ENCODE measurements around the gene SCNN1G. TPM values are rescaled to one million over a fixed set of nuclear protein-coding genes. Genes with fewer than 3 reads are reported as not detected.

SCNN1G gene
- total and polyA plus RNA-seq, 2 of the 13 experiments (the other 11 are each of a cell fraction or from before 2014, with no cell fraction given) = not detected

DNA sequence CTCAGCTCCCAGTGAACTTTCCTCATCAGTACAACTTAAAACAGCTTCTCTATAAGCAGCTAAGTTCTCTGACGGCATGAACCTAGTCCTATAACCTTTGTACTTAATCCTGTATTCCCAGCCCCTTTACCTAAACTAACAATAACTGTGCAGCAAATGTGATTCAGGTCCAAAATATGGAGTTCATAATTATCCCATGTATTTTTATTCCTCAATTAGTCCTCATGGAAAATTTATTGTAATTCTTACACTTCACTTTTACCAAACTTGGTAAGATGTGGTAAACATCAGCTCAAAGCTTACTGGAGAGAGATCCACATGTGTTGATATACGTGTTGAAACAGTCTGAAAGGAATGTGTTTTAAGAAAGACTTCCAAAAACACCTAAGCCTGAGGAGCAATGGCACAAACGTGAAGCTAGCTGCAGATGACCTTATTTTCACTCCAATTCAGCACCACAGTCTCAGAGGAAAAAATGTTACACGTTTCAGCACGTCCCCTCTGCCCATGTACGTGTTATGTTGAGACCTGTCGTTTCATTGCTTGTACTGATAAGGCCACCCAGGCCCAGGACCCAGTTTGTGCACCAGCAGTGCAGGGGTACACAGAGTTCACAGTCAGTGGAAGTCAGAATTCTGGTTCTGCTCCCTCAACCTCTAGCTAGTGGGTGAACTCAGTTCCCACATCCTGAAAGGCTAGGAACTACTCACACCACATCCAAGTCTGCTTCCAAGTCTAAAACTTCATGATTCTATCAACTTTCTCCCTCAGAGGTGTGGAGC lies 40.4 kb upstream of the SCNN1G start (continued):
- TF ChIP-seq, protein P1, sequence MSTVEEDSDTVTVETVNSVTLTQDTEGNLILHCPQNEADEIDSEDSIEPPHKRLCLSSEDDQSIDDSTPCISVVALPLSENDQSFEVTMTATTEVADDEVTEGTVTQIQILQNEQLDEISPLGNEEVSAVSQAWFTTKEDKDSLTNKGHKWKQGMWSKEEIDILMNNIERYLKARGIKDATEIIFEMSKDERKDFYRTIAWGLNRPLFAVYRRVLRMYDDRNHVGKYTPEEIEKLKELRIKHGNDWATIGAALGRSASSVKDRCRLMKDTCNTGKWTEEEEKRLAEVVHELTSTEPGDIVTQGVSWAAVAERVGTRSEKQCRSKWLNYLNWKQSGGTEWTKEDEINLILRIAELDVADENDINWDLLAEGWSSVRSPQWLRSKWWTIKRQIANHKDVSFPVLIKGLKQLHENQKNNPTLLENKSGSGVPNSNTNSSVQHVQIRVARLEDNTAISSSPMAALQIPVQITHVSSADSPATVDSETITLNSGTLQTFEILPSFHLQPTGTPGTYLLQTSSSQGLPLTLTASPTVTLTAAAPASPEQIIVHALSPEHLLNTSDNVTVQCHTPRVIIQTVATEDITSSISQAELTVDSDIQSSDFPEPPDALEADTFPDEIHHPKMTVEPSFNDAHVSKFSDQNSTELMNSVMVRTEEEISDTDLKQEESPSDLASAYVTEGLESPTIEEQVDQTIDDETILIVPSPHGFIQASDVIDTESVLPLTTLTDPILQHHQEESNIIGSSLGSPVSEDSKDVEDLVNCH (CRISPR knock-in tag; IDR thresholded peaks at IDR 0.05) = no peak
- TF ChIP-seq, protein P2, sequence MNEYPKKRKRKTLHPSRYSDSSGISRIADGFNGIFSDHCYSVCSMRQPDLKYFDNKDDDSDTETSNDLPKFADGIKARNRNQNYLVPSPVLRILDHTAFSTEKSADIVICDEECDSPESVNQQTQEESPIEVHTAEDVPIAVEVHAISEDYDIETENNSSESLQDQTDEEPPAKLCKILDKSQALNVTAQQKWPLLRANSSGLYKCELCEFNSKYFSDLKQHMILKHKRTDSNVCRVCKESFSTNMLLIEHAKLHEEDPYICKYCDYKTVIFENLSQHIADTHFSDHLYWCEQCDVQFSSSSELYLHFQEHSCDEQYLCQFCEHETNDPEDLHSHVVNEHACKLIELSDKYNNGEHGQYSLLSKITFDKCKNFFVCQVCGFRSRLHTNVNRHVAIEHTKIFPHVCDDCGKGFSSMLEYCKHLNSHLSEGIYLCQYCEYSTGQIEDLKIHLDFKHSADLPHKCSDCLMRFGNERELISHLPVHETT (CRISPR knock-in tag; conservative IDR thresholded peaks at IDR 0.05) = no peak
- TF ChIP-seq, protein P3, sequence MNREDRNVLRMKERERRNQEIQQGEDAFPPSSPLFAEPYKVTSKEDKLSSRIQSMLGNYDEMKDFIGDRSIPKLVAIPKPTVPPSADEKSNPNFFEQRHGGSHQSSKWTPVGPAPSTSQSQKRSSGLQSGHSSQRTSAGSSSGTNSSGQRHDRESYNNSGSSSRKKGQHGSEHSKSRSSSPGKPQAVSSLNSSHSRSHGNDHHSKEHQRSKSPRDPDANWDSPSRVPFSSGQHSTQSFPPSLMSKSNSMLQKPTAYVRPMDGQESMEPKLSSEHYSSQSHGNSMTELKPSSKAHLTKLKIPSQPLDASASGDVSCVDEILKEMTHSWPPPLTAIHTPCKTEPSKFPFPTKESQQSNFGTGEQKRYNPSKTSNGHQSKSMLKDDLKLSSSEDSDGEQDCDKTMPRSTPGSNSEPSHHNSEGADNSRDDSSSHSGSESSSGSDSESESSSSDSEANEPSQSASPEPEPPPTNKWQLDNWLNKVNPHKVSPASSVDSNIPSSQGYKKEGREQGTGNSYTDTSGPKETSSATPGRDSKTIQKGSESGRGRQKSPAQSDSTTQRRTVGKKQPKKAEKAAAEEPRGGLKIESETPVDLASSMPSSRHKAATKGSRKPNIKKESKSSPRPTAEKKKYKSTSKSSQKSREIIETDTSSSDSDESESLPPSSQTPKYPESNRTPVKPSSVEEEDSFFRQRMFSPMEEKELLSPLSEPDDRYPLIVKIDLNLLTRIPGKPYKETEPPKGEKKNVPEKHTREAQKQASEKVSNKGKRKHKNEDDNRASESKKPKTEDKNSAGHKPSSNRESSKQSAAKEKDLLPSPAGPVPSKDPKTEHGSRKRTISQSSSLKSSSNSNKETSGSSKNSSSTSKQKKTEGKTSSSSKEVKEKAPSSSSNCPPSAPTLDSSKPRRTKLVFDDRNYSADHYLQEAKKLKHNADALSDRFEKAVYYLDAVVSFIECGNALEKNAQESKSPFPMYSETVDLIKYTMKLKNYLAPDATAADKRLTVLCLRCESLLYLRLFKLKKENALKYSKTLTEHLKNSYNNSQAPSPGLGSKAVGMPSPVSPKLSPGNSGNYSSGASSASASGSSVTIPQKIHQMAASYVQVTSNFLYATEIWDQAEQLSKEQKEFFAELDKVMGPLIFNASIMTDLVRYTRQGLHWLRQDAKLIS (CRISPR knock-in tag; IDR thresholded peaks at IDR 0.05) = no peak
- TF ChIP-seq AKAP8 (CRISPR knock-in tag; IDR thresholded peaks at IDR 0.05) (0 out of 2 replicates have a peak, but pooled peaks have one; percentile 22), PHF5A (CRISPR knock-in tag; IDR thresholded peaks at IDR 0.05; ENCODE audit: low read depth, unreplicated experiment) (no peak), ZNF674 (CRISPR knock-in tag; IDR thresholded peaks at IDR 0.05; ENCODE audit: low read depth) (no peak), SNAI1 (CRISPR knock-in tag; IDR thresholded peaks at IDR 0.05; ENCODE audit: borderline replicate concordance) (no peak), ZNF180 (CRISPR knock-in tag; IDR thresholded peaks at IDR 0.05; ENCODE audit: borderline replicate concordance, low read depth) (no peak), ZSCAN25 (CRISPR knock-in tag; IDR thresholded peaks at IDR 0.05) (no peak), SIN3B (IDR thresholded peaks at IDR 0.05; ENCODE audit: low read length) (no peak), MEF2D (CRISPR knock-in tag; IDR thresholded peaks at IDR 0.05) (no peak), ZNF350 (CRISPR knock-in tag; IDR thresholded peaks at IDR 0.05; ENCODE audit: borderline replicate concordance, low read depth) (peak; percentile 61; the same call in 1 of the 2 replicates), WIZ (CRISPR knock-in tag; IDR thresholded peaks at IDR 0.05) (no peak), HDAC2 (CRISPR knock-in tag; IDR thresholded peaks at IDR 0.05) (peak; percentile 65), ZNF460 (CRISPR knock-in tag; IDR thresholded peaks at IDR 0.05; ENCODE audit: borderline replicate concordance) (no peak), ZNF484 (CRISPR knock-in tag; IDR thresholded peaks at IDR 0.05; ENCODE audit: borderline replicate concordance, low read depth) (no peak), XBP1 (CRISPR knock-in tag; IDR thresholded peaks at IDR 0.05) (no peak), ZNF260 (CRISPR knock-in tag; IDR thresholded peaks at IDR 0.05; ENCODE audit: borderline replicate concordance, low read depth) (no peak), KAT2B (IDR thresholded peaks at IDR 0.05; ENCODE audit: borderline replicate concordance, low read depth, low read length) (no peak)
- TF ChIP-seq, protein P4, sequence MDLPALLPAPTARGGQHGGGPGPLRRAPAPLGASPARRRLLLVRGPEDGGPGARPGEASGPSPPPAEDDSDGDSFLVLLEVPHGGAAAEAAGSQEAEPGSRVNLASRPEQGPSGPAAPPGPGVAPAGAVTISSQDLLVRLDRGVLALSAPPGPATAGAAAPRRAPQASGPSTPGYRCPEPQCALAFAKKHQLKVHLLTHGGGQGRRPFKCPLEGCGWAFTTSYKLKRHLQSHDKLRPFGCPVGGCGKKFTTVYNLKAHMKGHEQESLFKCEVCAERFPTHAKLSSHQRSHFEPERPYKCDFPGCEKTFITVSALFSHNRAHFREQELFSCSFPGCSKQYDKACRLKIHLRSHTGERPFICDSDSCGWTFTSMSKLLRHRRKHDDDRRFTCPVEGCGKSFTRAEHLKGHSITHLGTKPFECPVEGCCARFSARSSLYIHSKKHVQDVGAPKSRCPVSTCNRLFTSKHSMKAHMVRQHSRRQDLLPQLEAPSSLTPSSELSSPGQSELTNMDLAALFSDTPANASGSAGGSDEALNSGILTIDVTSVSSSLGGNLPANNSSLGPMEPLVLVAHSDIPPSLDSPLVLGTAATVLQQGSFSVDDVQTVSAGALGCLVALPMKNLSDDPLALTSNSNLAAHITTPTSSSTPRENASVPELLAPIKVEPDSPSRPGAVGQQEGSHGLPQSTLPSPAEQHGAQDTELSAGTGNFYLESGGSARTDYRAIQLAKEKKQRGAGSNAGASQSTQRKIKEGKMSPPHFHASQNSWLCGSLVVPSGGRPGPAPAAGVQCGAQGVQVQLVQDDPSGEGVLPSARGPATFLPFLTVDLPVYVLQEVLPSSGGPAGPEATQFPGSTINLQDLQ (CRISPR knock-in tag; IDR thresholded peaks at IDR 0.05) = no peak

Data from HepG2 (cell line).